Tibial artery (tissue), 4 donors: Measurements from ENCODE around the gene PTPRN2.

Source experiments
- DNase-seq, 2 donors: peaks; one replicate each; pipeline ENCODE4 v3.0.0-alpha.2; 2019
- H3K27ac ChIP-seq, 2 donors: fragments of 200-600 bp; sonication (generic) in 1 of 2; 1 replicate in 1 of 2; 2 replicates in 1 of 2; pipeline ENCODE4 v1.5.1; 2018 to 2019; ENCODE audit warnings: mild to moderate bottlenecking in 1 of 2
- H3K27me3 ChIP-seq, 2 donors: fragments of 200-600 bp; sonication (generic) in 1 of 2; one replicate each; pipeline versions ENCODE4 v1.5.1 to v1.6.0; 2016 to 2019
- H3K36me3 ChIP-seq, 3 donors: fragments of 200-600 bp; sonication (generic) in 2 of 3; one replicate each; pipeline ENCODE4 v1.5.1; 2016 to 2019; ENCODE audit warnings: mild to moderate bottlenecking in 2 of 3
- H3K4me1 ChIP-seq, 4 donors: fragments of 200-600 bp; sonication (generic) in 2 of 4; 1 replicate in 3 of 4; 2 replicates in 1 of 4; pipeline ENCODE4 v1.5.1; 2016 to 2019
- H3K4me3 ChIP-seq, 2 donors: fragments of 200-600 bp; sonication (generic) in 1 of 2; 1 replicate in 1 of 2; 2 replicates in 1 of 2; pipeline ENCODE4 v1.5.1; 2018 to 2019; ENCODE audit warnings: mild to moderate bottlenecking in 2 of 2
- H3K9me3 ChIP-seq, 3 donors: fragments of 200-600 bp; sonication (generic) in 1 of 3; one replicate each; pipeline ENCODE4 v1.5.1; 2016 to 2019
- CTCF ChIP-seq, 2 experiments: fragments of 200-600 bp in 1 of 2; fragments of 450-650 bp in 1 of 2; IDR thresholded peaks; one replicate each; pipeline ENCODE4 v1.5.1; 2017 to 2019; ENCODE audit warnings: antibody characterized with exemption in 2 of 2, mild to moderate bottlenecking in 1 of 2, moderate library complexity in 1 of 2
- intact Hi-C: fragments of 100-400 bp; cut with DNase I; formaldehyde crosslinking; loops from one replicate; pipeline ENCODE4 v1.15.0; 2023; ENCODE audit warnings: low total_unique reads

The PTPRN2 gene

GRCh38 chr7:157599491-157599890, 988.1 kb downstream of the PTPRN2 start:
- H3K36me3 ChIP-seq: no peaks in the 10 kb centered on the region
- H3K27ac ChIP-seq: no peak overlapping the region
- H3K27me3 ChIP-seq: peaks cover 0 to 9% of the 10 kb centered on the region in 2 donors
- DNase-seq: no peak
- TF ChIP-seq CTCF (IDR thresholded peaks at IDR 0.05): no peak
- intact Hi-C loops: no loop called here
- no peaks in the 10 kb centered on the region for H3K9me3 ChIP-seq
- H3K4me1 ChIP-seq: no peaks in the 10 kb centered on the region
- H3K4me3 ChIP-seq: no peak overlapping the region

DNA sequence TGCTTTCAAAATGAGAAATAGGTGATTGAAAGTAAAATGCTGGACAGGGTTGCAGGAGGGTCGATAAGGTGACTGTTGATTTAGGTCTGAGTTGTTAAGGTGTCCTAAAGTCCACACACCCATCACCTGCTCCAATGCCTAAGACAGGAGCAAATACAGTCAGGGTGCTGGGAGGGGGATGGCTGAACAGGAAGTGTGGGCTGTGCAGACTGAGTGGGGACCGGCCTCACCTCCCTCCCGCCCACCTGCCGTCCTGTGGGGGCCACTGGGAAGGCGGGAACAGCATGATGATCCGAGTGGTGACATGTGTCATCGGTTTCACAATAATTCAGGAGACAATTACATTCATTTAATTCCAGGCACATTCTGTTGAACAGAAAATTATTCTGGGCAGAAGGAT, 990.1 kb downstream of the PTPRN2 start:
- no peaks in the 10 kb centered on the region for H3K36me3 ChIP-seq
- no peak overlapping the region for H3K27ac ChIP-seq

DNA sequence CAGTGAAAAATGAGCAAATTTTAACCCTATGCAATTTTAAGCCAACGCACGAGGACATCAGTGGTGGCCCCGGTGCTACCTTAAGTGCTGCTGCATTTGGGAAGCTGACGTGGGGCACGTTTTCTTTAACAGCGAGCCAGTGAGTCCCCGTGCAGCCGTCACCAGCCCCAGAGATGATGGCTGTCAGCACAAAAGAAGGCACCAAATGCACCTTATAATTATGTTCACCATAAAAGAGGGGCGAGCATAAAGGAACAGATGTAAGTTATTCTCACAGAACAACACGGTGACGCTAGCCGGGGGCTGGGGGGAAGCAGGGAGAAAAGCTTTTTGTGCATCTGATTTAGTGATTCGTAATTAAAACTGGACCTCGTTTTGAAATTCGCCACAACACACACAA, 990.7 kb downstream of the PTPRN2 start:
- no peak for TF ChIP-seq CTCF (IDR thresholded peaks at IDR 0.05)
- no peaks in the 10 kb centered on the region for H3K27me3 ChIP-seq
- H3K27ac ChIP-seq: no peak overlapping the region
- H3K9me3 ChIP-seq: no peaks in the 10 kb centered on the region
- no peaks in the 10 kb centered on the region for H3K4me1 ChIP-seq
- no peaks in the 10 kb centered on the region for H3K36me3 ChIP-seq
- intact Hi-C loops: no loop called here
- DNase-seq: no peak
- no peak overlapping the region for H3K4me3 ChIP-seq

More for the DNA sequence above, 990.1 kb downstream of the PTPRN2 start:
- no peak for DNase-seq
- intact Hi-C loops: no loop called here
- Histone ChIP-seq H3K4me1 (no peaks in the 10 kb centered on the region), H3K27me3 (no peaks in the 10 kb centered on the region), H3K4me3 (no peak overlapping the region), H3K9me3 (no peaks in the 10 kb centered on the region)
- TF ChIP-seq CTCF (IDR thresholded peaks at IDR 0.05): no peak

GRCh38 chr7:157596471-157596870, 991.2 kb downstream of the PTPRN2 start:
- no peak for DNase-seq
- no peak for TF ChIP-seq CTCF (IDR thresholded peaks at IDR 0.05)
- H3K36me3 ChIP-seq: no peaks in the 10 kb centered on the region
- H3K4me1 ChIP-seq: no peaks in the 10 kb centered on the region
- H3K9me3 ChIP-seq: no peaks in the 10 kb centered on the region
- no peaks in the 10 kb centered on the region for H3K27me3 ChIP-seq
- H3K4me3 ChIP-seq: no peak overlapping the region
- intact Hi-C loops: no loop called here
- no peak overlapping the region for H3K27ac ChIP-seq

DNA sequence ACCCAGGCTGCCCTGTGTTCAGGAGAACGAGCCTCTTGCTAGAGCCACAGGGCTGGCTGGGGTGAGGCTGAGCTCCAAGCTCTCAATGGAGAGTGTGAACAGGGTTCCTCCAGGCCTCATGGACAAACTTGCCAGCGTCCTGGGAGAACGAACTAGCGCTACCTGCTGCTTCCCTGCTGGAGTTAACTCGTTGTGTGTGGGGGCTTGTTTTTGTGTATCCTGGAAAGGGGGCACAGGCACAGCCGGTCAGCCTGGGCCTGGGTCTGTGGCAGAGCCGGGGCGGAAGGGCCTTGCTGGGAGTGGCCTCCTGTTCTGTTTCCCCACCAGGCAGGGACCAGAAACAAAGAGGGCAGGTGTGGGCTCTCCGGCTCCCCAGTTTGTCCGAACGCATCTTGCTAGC, 991.6 kb downstream of the PTPRN2 start:
- no peak for TF ChIP-seq CTCF (IDR thresholded peaks at IDR 0.05)
- Histone ChIP-seq H3K4me1 (no peaks in the 10 kb centered on the region), H3K36me3 (no peaks in the 10 kb centered on the region), H3K9me3 (no peaks in the 10 kb centered on the region), H3K4me3 (no peak overlapping the region), H3K27ac (no peak overlapping the region), H3K27me3 (no peaks in the 10 kb centered on the region)
- intact Hi-C loops: no loop called here
- no peak for DNase-seq
